ENCODE measurements around the gene TIMP2.

The TIMP2 gene

GRCh38 chr17:78855561-78856165 is 69.5 kb downstream of the TIMP2 start:
- H3K4me1 Mint-ChIP-seq: no peaks in the 10 kb centered on the region
- no peak overlapping the region for H3K4me3 Mint-ChIP-seq
- peaks cover 33% of the 10 kb centered on the region for H3K36me3 Mint-ChIP-seq (ENCODE audit: low read depth)
- H3K27ac Mint-ChIP-seq: no peak overlapping the region
- H3K27me3 Mint-ChIP-seq (ENCODE audit: low read depth): no peaks in the 10 kb centered on the region
- TF ChIP-seq, protein P1, sequence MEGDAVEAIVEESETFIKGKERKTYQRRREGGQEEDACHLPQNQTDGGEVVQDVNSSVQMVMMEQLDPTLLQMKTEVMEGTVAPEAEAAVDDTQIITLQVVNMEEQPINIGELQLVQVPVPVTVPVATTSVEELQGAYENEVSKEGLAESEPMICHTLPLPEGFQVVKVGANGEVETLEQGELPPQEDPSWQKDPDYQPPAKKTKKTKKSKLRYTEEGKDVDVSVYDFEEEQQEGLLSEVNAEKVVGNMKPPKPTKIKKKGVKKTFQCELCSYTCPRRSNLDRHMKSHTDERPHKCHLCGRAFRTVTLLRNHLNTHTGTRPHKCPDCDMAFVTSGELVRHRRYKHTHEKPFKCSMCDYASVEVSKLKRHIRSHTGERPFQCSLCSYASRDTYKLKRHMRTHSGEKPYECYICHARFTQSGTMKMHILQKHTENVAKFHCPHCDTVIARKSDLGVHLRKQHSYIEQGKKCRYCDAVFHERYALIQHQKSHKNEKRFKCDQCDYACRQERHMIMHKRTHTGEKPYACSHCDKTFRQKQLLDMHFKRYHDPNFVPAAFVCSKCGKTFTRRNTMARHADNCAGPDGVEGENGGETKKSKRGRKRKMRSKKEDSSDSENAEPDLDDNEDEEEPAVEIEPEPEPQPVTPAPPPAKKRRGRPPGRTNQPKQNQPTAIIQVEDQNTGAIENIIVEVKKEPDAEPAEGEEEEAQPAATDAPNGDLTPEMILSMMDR (IDR thresholded peaks at IDR 0.05; ENCODE audit: unreplicated experiment in 3 of 3): no peak
- H3K9me3 Mint-ChIP-seq: no peaks in the 10 kb centered on the region

DNA sequence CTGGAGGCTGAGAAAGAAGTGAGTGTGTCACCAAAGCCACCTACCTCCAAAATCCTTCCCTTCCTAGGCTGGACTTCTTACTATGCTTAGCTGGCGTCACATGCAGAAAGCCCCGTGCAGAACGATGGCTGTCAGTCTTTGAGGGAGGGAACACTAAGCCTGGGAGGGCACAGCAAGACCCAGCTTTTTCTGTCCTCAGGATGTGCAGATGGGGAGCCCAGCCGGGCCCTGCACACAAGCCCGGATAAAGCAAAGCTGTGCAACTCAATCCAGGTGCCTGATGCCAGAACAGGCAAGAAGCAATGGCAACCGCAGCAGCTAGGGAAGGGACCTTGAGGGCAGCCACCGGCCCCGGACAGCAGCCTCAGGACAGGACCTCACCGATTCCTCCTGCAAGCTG is 70.7 kb downstream of the TIMP2 start:
- no peaks in the 10 kb centered on the region for H3K4me1 Mint-ChIP-seq
- no peaks in the 10 kb centered on the region for H3K27me3 Mint-ChIP-seq (ENCODE audit: low read depth)
- H3K36me3 Mint-ChIP-seq (ENCODE audit: low read depth): peaks cover 33% of the 10 kb centered on the region
- H3K9me3 Mint-ChIP-seq: no peaks in the 10 kb centered on the region
- TF ChIP-seq, protein P1 (IDR thresholded peaks at IDR 0.05; ENCODE audit: unreplicated experiment in 3 of 3): no peak
- no peak overlapping the region for H3K4me3 Mint-ChIP-seq
- no peak overlapping the region for H3K27ac Mint-ChIP-seq

- H3K4me1 Mint-ChIP-seq: no peaks in the 10 kb centered on the region
- no peaks in the 10 kb centered on the region for H3K9me3 Mint-ChIP-seq
These were observed 71.2 kb downstream of the TIMP2 start for GRCh38 chr17:78853926-78854394.

GRCh38 chr17:78852709-78853121 is 72.5 kb downstream of the TIMP2 start:
- H3K27ac Mint-ChIP-seq: no peak overlapping the region
- no peak overlapping the region for H3K4me3 Mint-ChIP-seq
- H3K9me3 Mint-ChIP-seq: no peaks in the 10 kb centered on the region
- H3K4me1 Mint-ChIP-seq: no peaks in the 10 kb centered on the region
- no peaks in the 10 kb centered on the region for H3K27me3 Mint-ChIP-seq (ENCODE audit: low read depth)
- peaks cover 29% of the 10 kb centered on the region for H3K36me3 Mint-ChIP-seq (ENCODE audit: low read depth)
- TF ChIP-seq, protein P1 (IDR thresholded peaks at IDR 0.05; ENCODE audit: unreplicated experiment in 3 of 3): no peak

More at GRCh38 chr17:78853926-78854394, 71.2 kb downstream of the TIMP2 start:
- Mint-ChIP-seq H3K27ac (no peak overlapping the region), H3K27me3 (ENCODE audit: low read depth) (no peaks in the 10 kb centered on the region), H3K36me3 (ENCODE audit: low read depth) (peaks cover 33% of the 10 kb centered on the region), H3K4me3 (no peak overlapping the region)
- TF ChIP-seq, protein P1 (IDR thresholded peaks at IDR 0.05; ENCODE audit: unreplicated experiment in 3 of 3): no peak

DNA sequence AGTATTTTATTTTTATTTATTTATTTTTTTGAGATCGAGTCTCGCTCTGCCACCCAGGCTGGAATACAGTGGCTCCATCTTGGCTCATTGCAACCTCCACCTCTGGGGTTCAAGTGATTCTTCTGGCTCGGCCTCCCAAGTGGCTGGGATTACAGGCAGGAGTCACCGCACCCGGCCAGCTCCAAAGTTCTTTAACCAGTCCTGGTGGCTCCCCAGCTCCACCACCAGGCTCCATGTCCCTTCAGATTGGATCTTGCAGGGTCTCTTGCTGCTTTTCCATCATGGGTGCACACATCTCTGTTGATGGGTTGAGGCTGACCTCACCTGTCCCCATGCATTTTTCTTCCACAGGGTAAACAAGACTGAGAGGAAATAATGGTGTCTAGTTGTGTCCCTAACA is 76.2 kb downstream of the TIMP2 start:
- Mint-ChIP-seq H3K36me3 (ENCODE audit: low read depth) (peaks cover 13% of the 10 kb centered on the region), H3K9me3 (no peaks in the 10 kb centered on the region), H3K4me3 (no peak overlapping the region), H3K27ac (no peak overlapping the region), H3K27me3 (ENCODE audit: low read depth) (no peaks in the 10 kb centered on the region), H3K4me1 (no peaks in the 10 kb centered on the region)
- TF ChIP-seq, protein P1 (IDR thresholded peaks at IDR 0.05; ENCODE audit: unreplicated experiment in 3 of 3): no peak

GRCh38 chr17:78847052-78847451 is 78.1 kb downstream of the TIMP2 start:
- H3K4me1 Mint-ChIP-seq: no peaks in the 10 kb centered on the region
- H3K9me3 Mint-ChIP-seq: no peaks in the 10 kb centered on the region
- no peaks in the 10 kb centered on the region for H3K36me3 Mint-ChIP-seq (ENCODE audit: low read depth)
- no peak overlapping the region for H3K4me3 Mint-ChIP-seq
- TF ChIP-seq, protein P1 (IDR thresholded peaks at IDR 0.05; ENCODE audit: unreplicated experiment in 3 of 3): no peak
- no peaks in the 10 kb centered on the region for H3K27me3 Mint-ChIP-seq (ENCODE audit: low read depth)
- no peak overlapping the region for H3K27ac Mint-ChIP-seq
